Gastroesophageal sphincter (tissue), 4 donors: Measurements from ENCODE around the gene ZNF487. TPM values are rescaled to one million over a fixed set of nuclear protein-coding genes. Genes with fewer than 3 reads are reported as not detected.

Experiments used
- ATAC-seq: fragments of 150-250 bp; one replicate; pipeline ENCODE4 v1.9.1; 2016; ENCODE audit warnings: mild to moderate bottlenecking, moderate library complexity
- H3K27ac ChIP-seq, 4 donors: fragments of 200-600 bp; sonication (generic) in 3 of 4; 1 replicate in 3 of 4; 2 replicates in 1 of 4; pipeline ENCODE4 v1.5.1; 2016 to 2019
- H3K27me3 ChIP-seq: fragments of 200-600 bp; sonication (generic); one replicate; pipeline ENCODE4 v1.5.1; 2019
- H3K36me3 ChIP-seq, 2 donors: fragments of 200-600 bp; sonication (generic); one replicate each; pipeline ENCODE4 v1.5.1; 2019; ENCODE audit warnings: control low read depth in 1 of 2
- H3K4me1 ChIP-seq, 3 donors: fragments of 200-600 bp; sonication (generic); 1 replicate in 2 of 3; 2 replicates in 1 of 3; pipeline ENCODE4 v1.5.1; 2016 to 2019; ENCODE audit warnings: control low read depth in 2 of 3
- H3K4me3 ChIP-seq, 2 donors: fragments of 200-600 bp; sonication (generic); one replicate each; pipeline ENCODE4 v1.5.1; 2019; ENCODE audit warnings: mild to moderate bottlenecking in 1 of 2, moderate library complexity in 1 of 2
- H3K9me3 ChIP-seq, 3 donors: fragments of 200-600 bp; sonication (generic); one replicate each; pipeline ENCODE4 v1.5.1; 2017 to 2019; ENCODE audit warnings: control low read depth in 2 of 3
- EP300 ChIP-seq: sonication (generic); formaldehyde crosslinking; IDR thresholded peaks from one replicate; pipeline ENCODE4 v1.6.1; 2017; ENCODE audit warnings: antibody characterized with exemption, mild to moderate bottlenecking
- POLR2A ChIP-seq, 2 donors: fragments of 450-650 bp; IDR thresholded peaks; one replicate each; pipeline ENCODE4 v1.6.1; 2017; ENCODE audit warnings: antibody characterized with exemption in 2 of 2, mild to moderate bottlenecking in 2 of 2, moderate library complexity in 1 of 2
- POLR2AphosphoS5 ChIP-seq: sonication (generic); formaldehyde crosslinking; IDR thresholded peaks from one replicate; pipeline ENCODE4 v1.6.1; 2017; ENCODE audit warnings: antibody characterized with exemption
- WGBS, 2 donors: methylation state at CpG; one replicate each; pipeline ENCODE4 v1.1.5; 2018; ENCODE audit warnings: low coverage in 1 of 2; 5-methylcytosine and 5-hydroxymethylcytosine counted together
- total RNA-seq, 4 donors: library from RNA; depleted of rRNA; stranded (reverse); fragments of >200 nt; gene quantifications; one replicate each; pipeline ENCODE4 v1.1.0, GENCODE V29; 2016
- TF ChIP-seq, protein P1 (sequence below), 4 experiments: fragments of 200-600 bp in 2 of 4; fragments of 450-650 bp in 2 of 4; sonication (generic) in 1 of 4; IDR thresholded peaks; one replicate each; pipeline ENCODE4 v1.5.1; 2017 to 2019; ENCODE audit warnings: antibody characterized with exemption in 4 of 4, mild to moderate bottlenecking in 2 of 4, moderate library complexity in 2 of 4

The ZNF487 gene
- total RNA-seq, 4 donors from 2014 or later, result 5.1 to 22.4 (median 14.0) TPM

DNA sequence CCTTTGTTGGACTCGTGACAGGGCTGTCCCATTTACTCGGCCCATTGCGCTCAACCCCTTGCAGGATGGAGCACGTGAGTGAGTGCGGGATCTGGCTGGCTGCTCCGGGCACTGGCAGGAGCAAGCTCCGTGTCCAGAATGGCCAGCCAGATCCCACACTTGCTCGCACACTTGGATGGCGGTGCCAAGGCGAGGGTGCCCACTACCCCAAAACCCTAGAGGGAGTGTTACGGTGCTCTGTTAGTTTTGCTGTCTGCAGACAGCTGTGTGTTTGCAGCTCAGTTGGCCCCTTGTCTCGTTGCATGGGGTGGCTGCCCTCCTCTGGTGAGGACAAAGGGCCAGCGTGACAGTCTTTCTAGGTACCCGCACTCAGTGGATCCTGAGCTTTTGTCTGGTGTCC, 34.2 kb downstream of the ZNF487 start:
- H3K27ac ChIP-seq, result no peak overlapping the region
- H3K9me3 ChIP-seq, result no peaks in the 10 kb centered on the region
- no peaks in the 10 kb centered on the region for H3K27me3 ChIP-seq
- H3K4me3 ChIP-seq, result no peak overlapping the region
- WGBS, 2 donors, result 100% methylated on average over 2 of the region's 14 CpGs; no CpG with 5 or more reads in 1 of the 2 donors
- H3K36me3 ChIP-seq, result peaks cover 0 to 7% of the 10 kb centered on the region in 2 donors
- ATAC-seq, result no peak
- no peak for TF ChIP-seq POLR2AphosphoS5
- TF ChIP-seq, protein P1, sequence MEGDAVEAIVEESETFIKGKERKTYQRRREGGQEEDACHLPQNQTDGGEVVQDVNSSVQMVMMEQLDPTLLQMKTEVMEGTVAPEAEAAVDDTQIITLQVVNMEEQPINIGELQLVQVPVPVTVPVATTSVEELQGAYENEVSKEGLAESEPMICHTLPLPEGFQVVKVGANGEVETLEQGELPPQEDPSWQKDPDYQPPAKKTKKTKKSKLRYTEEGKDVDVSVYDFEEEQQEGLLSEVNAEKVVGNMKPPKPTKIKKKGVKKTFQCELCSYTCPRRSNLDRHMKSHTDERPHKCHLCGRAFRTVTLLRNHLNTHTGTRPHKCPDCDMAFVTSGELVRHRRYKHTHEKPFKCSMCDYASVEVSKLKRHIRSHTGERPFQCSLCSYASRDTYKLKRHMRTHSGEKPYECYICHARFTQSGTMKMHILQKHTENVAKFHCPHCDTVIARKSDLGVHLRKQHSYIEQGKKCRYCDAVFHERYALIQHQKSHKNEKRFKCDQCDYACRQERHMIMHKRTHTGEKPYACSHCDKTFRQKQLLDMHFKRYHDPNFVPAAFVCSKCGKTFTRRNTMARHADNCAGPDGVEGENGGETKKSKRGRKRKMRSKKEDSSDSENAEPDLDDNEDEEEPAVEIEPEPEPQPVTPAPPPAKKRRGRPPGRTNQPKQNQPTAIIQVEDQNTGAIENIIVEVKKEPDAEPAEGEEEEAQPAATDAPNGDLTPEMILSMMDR (IDR thresholded peaks at IDR 0.05), result no peak
- TF ChIP-seq EP300, result no peak
- TF ChIP-seq POLR2A (IDR thresholded peaks at IDR 0.05), result no peak
- H3K4me1 ChIP-seq, result no peaks in the 10 kb centered on the region

DNA sequence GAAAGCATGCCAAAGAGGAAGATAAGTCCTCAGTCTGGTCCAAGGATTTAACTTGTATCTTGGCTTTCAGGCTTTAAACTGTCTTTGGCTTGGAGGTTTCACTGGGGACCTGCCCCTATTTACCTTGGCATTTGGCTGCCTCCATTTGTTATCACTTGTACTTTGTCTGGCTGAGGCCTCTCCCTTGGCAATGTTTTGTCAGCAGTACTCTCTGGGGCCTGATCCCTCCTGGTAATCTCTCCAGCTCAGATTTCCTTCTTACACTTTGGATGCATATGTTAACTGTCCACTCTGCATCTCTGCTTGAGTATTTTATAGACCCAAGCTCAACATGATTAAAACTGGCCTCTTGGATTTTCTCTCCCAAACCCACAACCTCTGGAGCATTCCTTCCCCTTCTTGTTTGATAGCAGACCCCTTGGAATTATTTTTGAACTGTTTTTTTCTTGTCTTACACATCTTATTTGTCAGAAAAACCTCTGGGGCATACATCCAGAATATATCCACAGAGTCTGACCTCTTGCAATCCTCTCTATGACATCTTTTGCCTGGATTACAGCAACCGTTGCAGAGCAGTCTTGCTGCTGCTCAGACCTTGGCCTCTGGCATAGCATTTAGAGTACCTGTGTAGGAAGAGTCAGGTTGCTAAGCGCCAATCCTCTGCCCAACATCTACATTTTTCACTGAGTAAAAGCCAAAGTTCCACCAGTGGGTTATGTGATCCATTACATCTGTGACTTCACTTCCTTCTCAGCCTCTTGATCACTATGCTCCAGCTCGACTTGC, 35.2 kb downstream of the ZNF487 start:
- Histone ChIP-seq H3K36me3 (peaks cover 0 to 7% of the 10 kb centered on the region in 2 donors), H3K27me3 (no peaks in the 10 kb centered on the region)
- no peak for ATAC-seq

DNA sequence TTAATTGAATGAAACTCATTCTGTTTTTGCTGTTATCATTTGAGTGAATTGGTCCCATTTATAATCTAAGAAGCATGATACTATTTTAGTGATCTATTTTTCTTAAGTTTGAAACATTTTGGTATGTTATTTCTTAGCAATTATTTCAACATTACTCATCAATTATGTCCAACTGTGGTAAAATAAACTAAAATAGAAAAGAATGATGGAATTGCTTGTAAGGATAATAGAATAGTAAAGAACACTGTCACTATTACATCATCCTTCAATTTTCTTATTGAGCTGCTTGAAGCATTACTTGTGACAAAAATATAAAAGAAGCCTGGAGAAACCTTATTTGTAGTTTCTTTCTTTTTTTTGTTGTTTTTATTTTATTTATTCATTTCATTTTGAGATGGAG, 42.4 kb downstream of the ZNF487 start:
- peaks cover 2 to 37% of the 10 kb centered on the region in 2 donors for H3K36me3 ChIP-seq
- TF ChIP-seq EP300, result no peak
- no peak for TF ChIP-seq POLR2A (IDR thresholded peaks at IDR 0.05)
- TF ChIP-seq POLR2AphosphoS5, result no peak
- TF ChIP-seq, protein P1 (IDR thresholded peaks at IDR 0.05), result no peak
- no peak overlapping the region for H3K27ac ChIP-seq
- H3K27me3 ChIP-seq, result no peaks in the 10 kb centered on the region
- no peak overlapping the region for H3K4me3 ChIP-seq
- no peak for ATAC-seq
- peaks cover 0 to 39% (median 0%) of the 10 kb centered on the region in 3 donors for H3K9me3 ChIP-seq
- no peaks in the 10 kb centered on the region for H3K4me1 ChIP-seq

More for the DNA sequence above, 35.2 kb downstream of the ZNF487 start:
- 67 to 83% methylated on average over 1 to 3 of the region's 3 CpGs for WGBS, 2 donors
- no peak overlapping the region for H3K4me3 ChIP-seq
- H3K9me3 ChIP-seq, result no peaks in the 10 kb centered on the region
- H3K4me1 ChIP-seq, result no peaks in the 10 kb centered on the region
- TF ChIP-seq POLR2A (IDR thresholded peaks at IDR 0.05) (no peak), EP300 (no peak), POLR2AphosphoS5 (no peak)
- TF ChIP-seq, protein P1 (IDR thresholded peaks at IDR 0.05), result no peak
- H3K27ac ChIP-seq, result no peak overlapping the region

DNA sequence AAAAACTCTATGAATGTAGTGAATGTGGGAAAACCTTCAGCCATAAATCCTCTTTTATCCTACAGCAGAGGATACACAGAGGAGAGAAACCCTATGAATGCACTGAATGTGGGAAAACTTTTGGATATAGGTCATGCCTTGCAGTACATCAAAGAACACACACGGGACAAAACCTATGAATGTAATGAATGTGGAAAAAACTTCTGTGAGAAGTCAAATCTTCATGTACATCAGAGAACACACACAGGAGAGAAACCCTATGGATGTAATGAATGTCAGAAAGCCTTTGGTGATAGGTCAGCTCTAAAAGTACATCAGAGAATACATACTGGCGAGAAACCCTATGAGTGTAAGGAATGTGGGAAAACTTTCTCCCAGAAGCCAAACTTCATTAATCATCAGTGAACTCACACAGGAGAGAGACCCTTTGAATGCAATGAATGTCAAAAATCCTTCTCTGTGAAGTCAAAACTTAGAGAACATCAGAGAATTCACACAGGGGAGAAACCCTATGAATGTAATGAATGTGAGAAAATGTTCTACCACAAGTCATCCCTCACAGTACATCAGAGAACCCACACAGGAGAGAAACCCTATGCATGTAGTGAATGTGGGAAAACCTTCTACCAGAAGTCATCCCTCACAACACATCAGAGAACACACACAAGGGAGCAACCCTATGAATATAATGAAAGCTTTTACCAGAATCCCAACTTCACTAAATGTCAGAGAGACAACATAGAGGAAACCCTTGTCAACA, 45.6 kb downstream of the ZNF487 start:
- peaks cover 2 to 30% of the 10 kb centered on the region in 2 donors for H3K36me3 ChIP-seq
- no peak for ATAC-seq
- no peaks in the 10 kb centered on the region for H3K27me3 ChIP-seq
- WGBS, 2 donors, result 96% methylated on average over 2 of the region's 2 CpGs; no CpG with 5 or more reads in 1 of the 2 donors
- TF ChIP-seq POLR2A (IDR thresholded peaks at IDR 0.05), result no peak
- TF ChIP-seq EP300, result no peak
- TF ChIP-seq, protein P1 (IDR thresholded peaks at IDR 0.05), result no peak
- no peak for TF ChIP-seq POLR2AphosphoS5
- no peaks in the 10 kb centered on the region for H3K4me1 ChIP-seq
- H3K27ac ChIP-seq, result no peak overlapping the region
- peaks cover 0 to 70% (median 0%) of the 10 kb centered on the region in 3 donors for H3K9me3 ChIP-seq
- H3K4me3 ChIP-seq, result no peak overlapping the region
